ENCODE data around the gene CDKN3.
"Not testable (repeated sequence)": the region's sequence is repeated elsewhere in the genome, so short reads cannot be mapped to it uniquely, and the experiment has no call there.

The CDKN3 gene

GRCh38 chr14:54370323-54371198 lies 26.2 kb upstream of the CDKN3 start:
- DNase-seq (ENCODE audit: low spot score), result no peak

- no peak for DNase-seq (ENCODE audit: low spot score)
Observed at GRCh38 chr14:54374117-54374884, 22.5 kb upstream of the CDKN3 start.

DNA sequence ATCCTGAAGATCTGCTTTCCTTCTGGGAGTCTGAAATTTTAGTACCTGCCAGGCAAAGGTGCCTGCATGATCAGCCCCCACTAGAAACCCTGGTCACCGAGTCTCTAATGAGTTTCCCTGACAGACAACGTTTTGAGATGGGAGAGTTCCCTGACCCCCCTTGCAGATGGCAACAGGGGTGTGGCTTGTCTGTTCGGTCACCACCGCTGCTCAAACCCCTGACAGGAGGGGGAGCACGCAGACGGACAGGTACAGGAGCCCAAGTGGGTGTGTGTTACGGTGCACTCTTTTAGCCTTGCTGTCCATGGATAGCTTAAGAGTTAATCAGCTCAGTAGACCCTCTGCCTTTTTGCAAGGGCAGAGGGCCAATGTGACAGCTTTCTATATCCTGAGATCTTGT lies 19.3 kb upstream of the CDKN3 start:
- no peak for DNase-seq (ENCODE audit: low spot score)

DNA sequence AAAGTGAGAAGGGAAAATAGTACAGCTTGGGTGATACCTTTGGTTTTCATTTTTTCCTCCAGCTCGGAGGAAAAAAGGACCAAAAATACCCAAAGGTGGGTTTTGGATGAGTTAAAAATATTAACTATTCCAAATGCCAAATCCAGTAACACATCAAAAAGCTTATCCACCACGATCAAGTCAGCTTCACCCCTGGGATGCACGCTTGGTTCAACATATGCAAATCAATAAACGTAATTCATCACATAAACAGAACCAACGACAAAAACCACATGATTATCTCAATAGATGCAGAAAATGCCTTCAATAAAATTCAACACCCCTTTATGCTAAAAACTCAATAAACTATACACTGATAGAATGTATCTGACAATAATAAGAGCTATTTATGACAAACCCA lies 17.9 kb upstream of the CDKN3 start:
- DNase-seq (ENCODE audit: low spot score), result not testable (repeated sequence)

GRCh38 chr14:54380558-54380957 lies 16.2 kb upstream of the CDKN3 start:
- DNase-seq (ENCODE audit: low spot score), result not testable (repeated sequence)

GRCh38 chr14:54381821-54382220 lies 15.0 kb upstream of the CDKN3 start:
- DNase-seq (ENCODE audit: low spot score), result peak; percentile 31

DNA sequence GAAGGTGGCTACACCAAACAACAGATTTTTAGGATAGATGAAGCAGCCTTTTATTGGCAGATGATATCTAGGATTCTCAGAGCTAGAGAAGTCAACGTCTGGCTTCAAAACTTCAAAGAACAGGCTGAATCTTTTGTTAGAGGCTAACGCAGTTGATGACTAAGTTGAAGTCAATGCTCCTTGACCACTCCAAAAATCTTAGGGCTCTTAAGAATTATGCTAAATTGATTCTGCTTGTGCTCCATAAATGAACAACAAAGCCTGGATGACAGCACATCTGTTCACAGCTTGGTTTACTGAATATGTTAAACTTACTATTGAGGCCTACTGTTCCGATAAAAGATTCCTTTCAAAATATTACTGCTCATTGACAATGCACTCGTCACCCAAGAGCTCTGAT lies 13.0 kb upstream of the CDKN3 start:
- DNase-seq (ENCODE audit: low spot score), result no peak

- no peak for DNase-seq (ENCODE audit: low spot score)
Observed at GRCh38 chr14:54385556-54385955, 11.3 kb upstream of the CDKN3 start.

DNA sequence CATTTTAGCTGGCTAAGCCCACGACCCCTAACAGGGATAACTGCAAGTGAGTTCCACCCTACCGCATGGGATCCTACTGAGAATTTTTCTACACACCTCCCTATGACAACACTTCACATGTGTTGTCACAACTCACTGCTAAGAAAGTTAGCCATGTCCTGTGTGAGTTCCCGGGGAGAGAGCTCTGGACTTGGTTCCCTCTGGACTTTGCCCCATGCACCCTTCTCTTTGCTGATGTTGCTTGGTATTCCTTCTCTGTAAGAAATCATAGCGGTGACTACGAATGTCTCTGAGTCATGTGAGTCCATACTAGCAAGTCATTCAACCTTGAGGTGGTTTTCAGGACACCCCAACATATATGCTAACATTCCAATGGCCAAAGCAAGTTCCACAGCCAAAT lies 9.5 kb upstream of the CDKN3 start:
- DNase-seq (ENCODE audit: low spot score), result no peak

- no peak for DNase-seq (ENCODE audit: low spot score)
Observed at GRCh38 chr14:54392131-54392859, 4.5 kb upstream of the CDKN3 start.

- DNase-seq (ENCODE audit: low spot score), result not testable (repeated sequence)
Observed at GRCh38 chr14:54392986-54393884, 3.6 kb upstream of the CDKN3 start.

GRCh38 chr14:54394596-54394995 lies 2.2 kb upstream of the CDKN3 start:
- DNase-seq (ENCODE audit: low spot score), result no peak

DNA sequence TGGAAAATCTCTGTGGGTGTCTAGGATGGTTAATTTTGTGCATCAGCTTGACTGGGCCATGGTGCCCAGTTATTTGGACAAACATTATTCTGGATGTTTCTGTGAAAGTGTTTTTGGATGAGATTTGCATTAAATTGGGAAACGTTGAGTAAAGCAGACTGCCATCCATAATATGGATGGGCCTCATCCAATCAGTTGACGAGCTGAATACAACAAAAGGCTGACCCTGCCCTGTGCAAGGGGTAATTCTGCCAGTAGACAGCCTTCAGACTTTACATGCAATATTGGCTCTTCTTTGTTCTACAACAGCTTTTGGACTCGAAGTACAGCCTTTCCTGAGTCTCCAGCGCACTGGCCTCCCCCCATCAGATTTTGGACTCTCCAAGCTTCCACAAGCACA lies 1.5 kb upstream of the CDKN3 start:
- no peak for DNase-seq (ENCODE audit: low spot score)

- no peak for DNase-seq (ENCODE audit: low spot score)
Observed at GRCh38 chr14:54395716-54396115, 1.1 kb upstream of the CDKN3 start.

DNA sequence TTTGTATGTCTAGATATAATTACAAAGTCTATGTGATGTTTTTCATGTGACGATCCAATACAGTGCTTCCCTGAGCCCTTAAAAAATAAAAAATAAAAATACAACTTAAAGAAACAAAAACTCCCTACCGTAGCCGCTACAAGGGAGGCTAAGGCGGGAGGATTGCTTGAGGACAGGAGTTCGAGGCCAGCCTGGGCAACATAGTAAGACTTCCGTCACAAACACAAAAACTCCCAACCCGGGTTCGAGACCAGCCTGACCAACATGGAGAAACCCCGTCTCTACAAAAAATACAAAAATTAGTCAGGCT lies 669 bp upstream of the CDKN3 start:
- DNase-seq (ENCODE audit: low spot score), result no peak

GRCh38 chr14:54399560-54399959 lies 2.8 kb downstream of the CDKN3 start:
- no peak for DNase-seq (ENCODE audit: low spot score)

DNA sequence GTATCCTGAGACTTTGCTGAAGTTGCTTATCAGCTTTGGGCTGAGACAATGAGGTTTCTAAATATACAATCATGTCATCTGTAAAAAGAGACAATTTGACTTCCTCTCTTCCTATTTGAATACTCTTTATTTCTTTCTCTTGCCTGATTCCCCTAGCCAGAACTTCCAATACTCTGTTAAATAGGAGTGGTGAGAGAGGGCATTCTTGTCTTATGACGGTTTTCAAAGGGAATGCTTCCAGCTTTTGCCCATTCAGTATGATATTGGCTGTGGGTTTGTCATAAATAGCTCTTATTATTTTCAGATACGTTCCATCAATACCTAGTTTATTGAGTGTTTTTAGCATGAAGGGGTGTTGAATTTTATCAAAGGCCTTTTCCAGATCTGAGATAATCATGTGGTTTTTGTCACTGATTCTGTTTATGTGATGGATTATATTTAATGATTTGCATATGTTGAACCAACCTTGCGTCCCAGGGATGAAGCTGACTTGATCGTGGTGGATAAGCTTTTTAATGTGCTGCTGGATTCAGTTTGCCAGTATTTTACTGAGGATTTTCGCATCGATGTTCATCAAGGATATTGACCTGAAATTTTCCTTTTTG lies 6.7 kb downstream of the CDKN3 start:
- not testable (repeated sequence) for DNase-seq (ENCODE audit: low spot score)

DNA sequence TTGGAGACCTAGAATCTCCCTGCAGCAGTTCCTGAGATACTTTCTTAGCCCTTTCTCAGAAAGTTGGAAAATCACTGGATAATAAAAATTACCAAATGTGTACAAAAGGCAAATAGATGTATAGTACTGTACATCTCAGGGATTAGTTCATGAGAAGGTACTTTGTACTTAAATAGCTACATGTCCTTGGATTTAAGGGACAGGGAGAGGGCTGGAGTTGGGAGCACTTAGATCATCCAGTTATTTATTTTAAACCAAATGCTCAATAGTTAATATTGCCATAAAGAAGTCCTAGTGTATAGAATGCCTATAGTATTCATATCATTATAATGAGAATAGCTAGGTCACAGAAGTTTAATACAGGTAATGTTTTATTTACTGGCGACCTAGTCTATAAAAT lies 13.4 kb downstream of the CDKN3 start:
- no peak for DNase-seq (ENCODE audit: low spot score)

DNA sequence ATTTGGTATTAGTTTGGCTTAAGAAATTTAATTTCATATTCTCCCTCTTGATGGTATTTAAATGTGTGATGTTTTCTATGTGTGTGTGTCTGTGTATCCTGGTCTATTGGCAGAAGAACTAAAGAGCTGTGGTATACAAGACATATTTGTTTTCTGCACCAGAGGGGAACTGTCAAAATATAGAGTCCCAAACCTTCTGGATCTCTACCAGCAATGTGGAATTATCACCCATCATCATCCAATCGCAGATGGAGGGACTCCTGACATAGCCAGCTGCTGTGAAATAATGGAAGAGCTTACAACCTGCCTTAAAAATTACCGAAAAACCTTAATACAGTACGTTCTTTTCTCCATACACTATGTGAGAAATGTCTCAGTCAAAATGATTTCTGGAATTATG lies 14.6 kb downstream of the CDKN3 start:
- DNase-seq (ENCODE audit: low spot score), result no peak

DNA sequence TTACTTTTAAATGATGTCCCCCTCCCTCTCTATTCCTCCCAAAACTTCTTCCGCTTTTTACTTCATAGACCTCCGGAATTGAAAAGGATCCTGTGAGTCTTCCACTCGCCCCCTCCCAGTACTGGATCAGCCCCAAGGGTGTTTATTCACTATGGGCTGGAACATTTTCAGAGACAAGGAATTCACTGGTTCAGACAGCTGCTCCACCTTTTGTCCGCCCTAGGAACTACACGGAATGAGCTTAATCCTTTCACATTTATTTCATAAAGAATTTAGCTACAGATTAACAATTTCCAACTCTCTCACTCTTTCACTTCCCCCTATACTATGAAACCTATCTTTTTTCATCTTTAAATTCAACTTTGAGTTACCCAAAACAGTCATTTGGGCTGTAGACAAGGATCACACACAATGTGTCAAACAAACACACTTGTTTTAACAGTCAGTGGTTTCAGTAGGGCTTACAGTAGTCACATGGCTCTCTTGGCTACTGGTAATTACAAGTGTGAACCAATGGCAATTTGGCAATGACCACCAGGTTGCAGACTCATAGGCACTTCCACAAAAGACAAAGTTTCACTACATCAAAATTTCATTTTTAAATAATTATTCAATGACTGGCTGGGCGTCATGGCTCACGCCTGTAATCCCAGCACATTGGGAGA lies 23.8 kb downstream of the CDKN3 start:
- peak; percentile 67 for DNase-seq (ENCODE audit: low spot score)

DNA sequence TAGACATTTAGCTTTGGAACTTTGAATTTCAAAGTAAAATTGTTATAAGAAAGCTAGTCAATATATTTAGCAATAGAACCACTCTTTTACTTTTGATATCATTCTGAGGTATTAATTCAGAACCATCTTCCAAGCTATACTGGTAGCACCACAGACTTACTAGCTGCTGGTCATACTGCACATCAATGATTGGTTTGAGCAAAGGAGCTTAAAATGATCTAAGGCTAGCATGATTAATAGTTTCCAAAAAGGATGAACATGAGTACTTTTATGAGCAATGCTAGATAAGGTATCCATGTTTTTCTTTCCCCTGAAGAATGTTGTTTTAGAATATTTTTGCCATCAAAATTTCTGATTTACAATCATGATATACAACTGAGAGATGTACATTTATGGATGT lies 27.2 kb downstream of the CDKN3 start:
- no peak for DNase-seq (ENCODE audit: low spot score)
